OCI-LY7 (cell line): ENCODE measurements around the gene ZC3HAV1L.

Source experiments
- EZH2phosphoT487 ChIP-seq: fragments of 200-600 bp; sonication (generic); IDR thresholded peaks from 2 replicates; pipeline ENCODE4 v1.6.1; 2018; ENCODE audit warnings: low read depth, borderline replicate concordance, mild to moderate bottlenecking, mixed run types, antibody characterized with exemption, low read length, moderate library complexity, mixed read lengths
- TF ChIP-seq, protein P1 (sequence below): fragments of 200-600 bp; sonication (generic); conservative IDR thresholded peaks from 2 replicates; pipeline ENCODE4 v1.5.1; 2014; ENCODE audit warnings: mild to moderate bottlenecking, antibody characterized with exemption, low read length, moderate library complexity, mixed read lengths

DNA sequence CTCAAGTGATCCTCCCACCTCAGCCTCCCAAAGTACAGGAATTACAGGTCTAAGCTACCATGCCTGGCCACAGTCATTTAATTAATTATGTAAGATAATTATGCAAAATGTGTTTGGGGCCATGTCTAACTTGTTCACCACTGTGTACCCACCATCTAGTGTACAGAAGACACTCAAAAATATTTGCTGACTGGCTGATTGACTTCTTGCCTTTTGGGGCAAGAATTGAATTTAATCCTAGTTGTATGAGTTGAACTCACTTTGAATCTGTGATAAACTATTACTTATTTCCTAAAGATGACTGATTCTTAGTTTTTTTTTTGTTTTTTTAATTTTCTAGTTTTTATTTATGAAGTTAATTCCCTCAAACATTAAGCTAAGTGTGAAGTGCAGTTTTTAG lies 15.8 kb upstream of the ZC3HAV1L start:
- TF ChIP-seq, protein P1, sequence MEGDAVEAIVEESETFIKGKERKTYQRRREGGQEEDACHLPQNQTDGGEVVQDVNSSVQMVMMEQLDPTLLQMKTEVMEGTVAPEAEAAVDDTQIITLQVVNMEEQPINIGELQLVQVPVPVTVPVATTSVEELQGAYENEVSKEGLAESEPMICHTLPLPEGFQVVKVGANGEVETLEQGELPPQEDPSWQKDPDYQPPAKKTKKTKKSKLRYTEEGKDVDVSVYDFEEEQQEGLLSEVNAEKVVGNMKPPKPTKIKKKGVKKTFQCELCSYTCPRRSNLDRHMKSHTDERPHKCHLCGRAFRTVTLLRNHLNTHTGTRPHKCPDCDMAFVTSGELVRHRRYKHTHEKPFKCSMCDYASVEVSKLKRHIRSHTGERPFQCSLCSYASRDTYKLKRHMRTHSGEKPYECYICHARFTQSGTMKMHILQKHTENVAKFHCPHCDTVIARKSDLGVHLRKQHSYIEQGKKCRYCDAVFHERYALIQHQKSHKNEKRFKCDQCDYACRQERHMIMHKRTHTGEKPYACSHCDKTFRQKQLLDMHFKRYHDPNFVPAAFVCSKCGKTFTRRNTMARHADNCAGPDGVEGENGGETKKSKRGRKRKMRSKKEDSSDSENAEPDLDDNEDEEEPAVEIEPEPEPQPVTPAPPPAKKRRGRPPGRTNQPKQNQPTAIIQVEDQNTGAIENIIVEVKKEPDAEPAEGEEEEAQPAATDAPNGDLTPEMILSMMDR = no peak
- no peak for TF ChIP-seq EZH2phosphoT487
